K562 (cell line): ENCODE data around the gene TOPORS. TPM values are rescaled to one million over a fixed set of nuclear protein-coding genes. Genes with fewer than 3 reads are reported as not detected.

Experiments
- BDP1 ChIP-seq: IDR thresholded peaks from 3 replicates; pipeline ENCODE4 v1.6.1; 2011; ENCODE audit not compliant: insufficient read length, insufficient read depth
- CCNT2 ChIP-seq: IDR thresholded peaks from 2 replicates; pipeline ENCODE4 v1.6.1; 2011; ENCODE audit warnings: borderline replicate concordance, low read depth, mild to moderate bottlenecking, moderate library complexity, mixed read lengths, low read length; ENCODE audit not compliant: insufficient read length; ENCODE audit errors: extremely low read depth
- DDX20 ChIP-seq: fragments of 450-650 bp; IDR thresholded peaks from 2 replicates; pipeline ENCODE4 v1.6.1; 2016; ENCODE audit warnings: missing genetic modification characterization, low read depth, mild to moderate bottlenecking, missing compliant biosample characterization, moderate library complexity
- ELF2 ChIP-seq: fragments of 250-450 bp; sonication (Bioruptor Pico); IDR thresholded peaks from 2 replicates; pipeline ENCODE4 v1.5.0; 2021; ENCODE audit warnings: mild to moderate bottlenecking
- GATAD2A ChIP-seq: fragments of 450-650 bp; IDR thresholded peaks from 2 replicates; pipeline ENCODE4 v1.6.1; 2017
- HMGXB4 ChIP-seq: sonication (generic); formaldehyde crosslinking; IDR thresholded peaks from 2 replicates; pipeline ENCODE4 v1.8.1; 2023; ENCODE audit warnings: mild to moderate bottlenecking, missing genetic modification reagents
- LEF1 ChIP-seq: fragments of 450-650 bp; IDR thresholded peaks from 2 replicates; pipeline ENCODE4 v1.6.1; 2016; ENCODE audit warnings: mild to moderate bottlenecking
- MCM2 ChIP-seq: fragments of 450-650 bp; IDR thresholded peaks from 2 replicates; pipeline ENCODE4 v1.6.1; 2017; ENCODE audit warnings: low read depth, mild to moderate bottlenecking
- MNT ChIP-seq, 2 experiments: fragments of 450-650 bp; conservative IDR thresholded peaks; 2 replicates each; pipeline ENCODE4 v1.6.1; 2017; ENCODE audit warnings: mild to moderate bottlenecking in 2 of 2, moderate library complexity in 2 of 2
- PCBP1 ChIP-seq: fragments of 200-400 bp; formaldehyde crosslinking; IDR thresholded peaks from 2 replicates; pipeline ENCODE4 v1.6.1; 2018; ENCODE audit warnings: mild to moderate bottlenecking, low read depth, low read length; ENCODE audit not compliant: poor library complexity, severe bottlenecking
- RAD51 ChIP-seq: fragments of 450-650 bp; IDR thresholded peaks from 2 replicates; pipeline ENCODE4 v1.7.1; 2016; ENCODE audit warnings: low read depth, mild to moderate bottlenecking, borderline replicate concordance
- RBM39 ChIP-seq: fragments of 200-400 bp; formaldehyde crosslinking; optimal IDR thresholded peaks from 2 replicates; pipeline ENCODE3; 2018; ENCODE audit warnings: low read depth, low read length
- RHOXF2B ChIP-seq: fragments of 250-450 bp; sonication (Bioruptor Pico); conservative IDR thresholded peaks from 2 replicates; pipeline ENCODE4 v1.5.1; 2021
- THRA ChIP-seq: fragments of 450-650 bp; IDR thresholded peaks from 2 replicates; pipeline ENCODE4 v1.6.1; 2017; ENCODE audit warnings: mild to moderate bottlenecking, moderate library complexity
- VEZF1 ChIP-seq: fragments of 200-800 bp; sonication (Bioruptor generic); IDR thresholded peaks from 2 replicates; pipeline ENCODE4 v1.6.1; 2017; ENCODE audit warnings: missing genetic modification characterization, missing compliant biosample characterization
- ZBTB17 ChIP-seq: fragments of 450-650 bp; formaldehyde crosslinking; IDR thresholded peaks from 2 replicates; pipeline ENCODE4 v1.4.0; 2020; ENCODE audit warnings: mild to moderate bottlenecking
- ZNF146 ChIP-seq: IDR thresholded peaks from one replicate; pipeline ENCODE4 v1.6.1; 2018; ENCODE audit warnings: missing compliant biosample characterization; ENCODE audit not compliant: unreplicated experiment
- ZNF518B ChIP-seq: fragments of 250-450 bp; sonication (Bioruptor Pico); IDR thresholded peaks from 2 replicates; pipeline ENCODE4 v1.5.0; 2021; ENCODE audit warnings: mild to moderate bottlenecking, moderate library complexity
- polyA plus RNA-seq, 8 experiments: library from polyadenylated mRNA; depleted of rRNA in 4 of 8; stranded (reverse) in 5 of 8; unstranded in 3 of 8; fragments of >200 nt; fragmentation: Nextera tagmentation in 2 of 8; fragmentation: Illumina TruSeq in 1 of 8; extraction: Ambion mirVana in 2 of 8; extraction: Trizol in 1 of 8; gene quantifications; 2 replicates each; pipeline versions ENCODE4 v1.2.1 to v1.2.3, GENCODE V29; 2011 to 2014; ENCODE audit warnings: inconsistent platforms in 1 of 8, missing spikeins in 1 of 8
- total RNA-seq, 7 experiments: library from RNA; depleted of rRNA in 6 of 7; stranded (reverse); fragments of >200 nt in 6 of 7; fragmentation: Illumina TruSeq in 2 of 7; extraction: Trizol in 2 of 7; gene quantifications; 2 replicates each; pipeline versions ENCODE4 v1.2.1 to v1.2.3, GENCODE V29; 2011 to 2021; ENCODE audit warnings: low replicate concordance in 1 of 7

The TOPORS gene
- total and polyA plus RNA-seq, 9 of the 15 experiments (the other 6 are each of a cell fraction or from before 2014, with no cell fraction given) = 4.3 to 19.6 (median 9.9) TPM

GRCh38 chr9:32552172-32552872 is at the start of gene TOPORS, which contains the start of gene SMIM27 (continued):
- TF ChIP-seq VEZF1 (CRISPR knock-in tag) = peak; percentile 85
- TF ChIP-seq CCNT2 = peak; percentile 30
- no peak for TF ChIP-seq DDX20 (tag)
- no peak for TF ChIP-seq ZNF146 (CRISPR knock-in tag)
- TF ChIP-seq HMGXB4 (CRISPR knock-in tag) = no peak
- TF ChIP-seq MNT (conservative IDR thresholded peaks at IDR 0.05) = peak; percentile 24 to 40; a peak in 2 of 4 replicates
- no peak for TF ChIP-seq BDP1
- no peak for TF ChIP-seq LEF1
- no peak for TF ChIP-seq ZBTB17 (CRISPR knock-in tag)
- TF ChIP-seq ZNF518B (CRISPR knock-in tag) = no peak
- TF ChIP-seq RHOXF2B = no peak
- peak; percentile 96 for TF ChIP-seq RAD51
- peak; percentile 98 for TF ChIP-seq ELF2 (CRISPR knock-in tag)
- no peak for TF ChIP-seq RBM39
- no peak for TF ChIP-seq MCM2
- TF ChIP-seq GATAD2A = no peak
- no peak for TF ChIP-seq PCBP1
- no peak for TF ChIP-seq THRA
